ENCODE results near the gene LIPE.
"Not testable (repeated sequence)": the region's sequence is repeated elsewhere in the genome, so short reads cannot be mapped to it uniquely, and the experiment has no call there.

LIPE gene

DNA sequence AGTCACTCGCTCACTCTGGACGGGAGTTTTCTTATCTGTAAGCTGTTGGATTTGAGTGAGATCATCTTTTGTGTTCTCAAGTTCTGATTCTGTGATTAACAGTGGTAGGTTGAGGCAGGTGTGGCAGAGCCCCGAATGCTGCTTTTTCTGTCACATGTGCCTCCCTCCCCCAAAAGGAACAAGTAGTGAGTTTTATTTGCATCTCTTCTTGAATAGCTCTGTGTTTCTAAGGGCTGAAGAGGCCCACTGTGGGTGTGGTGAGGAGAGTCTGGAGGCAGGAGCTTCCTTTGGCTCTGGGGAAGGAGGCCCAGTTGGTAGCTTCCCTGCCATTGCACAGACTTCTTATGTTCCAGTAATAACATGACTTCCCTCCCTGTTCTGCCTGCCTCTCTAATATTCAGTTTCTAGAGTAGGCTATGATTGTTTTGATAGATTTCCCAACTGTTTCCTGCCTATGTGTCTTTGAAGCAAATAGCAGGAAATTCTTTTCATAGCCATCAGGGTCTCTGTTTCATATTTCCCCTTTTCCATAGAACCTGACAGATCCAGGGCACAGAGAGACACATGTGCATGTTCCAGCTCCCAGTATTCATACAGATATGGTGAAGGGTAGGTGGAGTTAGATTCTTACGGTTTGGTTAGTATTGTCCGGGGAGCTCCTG lies 39.5 kb upstream of the LIPE start:
- Histone ChIP-seq H3K9me2 (ENCODE audit: low read depth, low read length) (no peaks in the 10 kb centered on the region), H3F3A (ENCODE audit: insufficient read depth, low read length) (0 out of 2 replicates have a peak, but pooled peaks cover 3% of the 10 kb centered on the region), H3K4me1 (ENCODE audit: insufficient read depth, low read length, severe bottlenecking) (peaks cover 75% of the 10 kb centered on the region), H3K27ac (ENCODE audit: low read depth, low read length, poor library complexity, severe bottlenecking) (peak overlapping the region; percentile 99), H3K9ac (ENCODE audit: low read length) (peak overlapping the region; percentile 75), H3K4me2 (ENCODE audit: low read length) (peak overlapping the region; percentile 65), H3K27me3 (ENCODE audit: insufficient read depth, low read length) (no peaks in the 10 kb centered on the region), H3K79me2 (ENCODE audit: insufficient read depth, low read length) (no peaks in the 10 kb centered on the region), H2AFZ (ENCODE audit: low read length) (no peak overlapping the region), H3K9me3 (ENCODE audit: low read length) (no peaks in the 10 kb centered on the region), H3K4me3 (ENCODE audit: low read depth, low read length, poor library complexity, severe bottlenecking) (peak overlapping the region; percentile 18), H4K20me1 (ENCODE audit: insufficient read depth, low read length) (no peaks in the 10 kb centered on the region), H3K36me3 (ENCODE audit: insufficient read depth, low read length) (no peaks in the 10 kb centered on the region)
- TF ChIP-seq, protein P1, sequence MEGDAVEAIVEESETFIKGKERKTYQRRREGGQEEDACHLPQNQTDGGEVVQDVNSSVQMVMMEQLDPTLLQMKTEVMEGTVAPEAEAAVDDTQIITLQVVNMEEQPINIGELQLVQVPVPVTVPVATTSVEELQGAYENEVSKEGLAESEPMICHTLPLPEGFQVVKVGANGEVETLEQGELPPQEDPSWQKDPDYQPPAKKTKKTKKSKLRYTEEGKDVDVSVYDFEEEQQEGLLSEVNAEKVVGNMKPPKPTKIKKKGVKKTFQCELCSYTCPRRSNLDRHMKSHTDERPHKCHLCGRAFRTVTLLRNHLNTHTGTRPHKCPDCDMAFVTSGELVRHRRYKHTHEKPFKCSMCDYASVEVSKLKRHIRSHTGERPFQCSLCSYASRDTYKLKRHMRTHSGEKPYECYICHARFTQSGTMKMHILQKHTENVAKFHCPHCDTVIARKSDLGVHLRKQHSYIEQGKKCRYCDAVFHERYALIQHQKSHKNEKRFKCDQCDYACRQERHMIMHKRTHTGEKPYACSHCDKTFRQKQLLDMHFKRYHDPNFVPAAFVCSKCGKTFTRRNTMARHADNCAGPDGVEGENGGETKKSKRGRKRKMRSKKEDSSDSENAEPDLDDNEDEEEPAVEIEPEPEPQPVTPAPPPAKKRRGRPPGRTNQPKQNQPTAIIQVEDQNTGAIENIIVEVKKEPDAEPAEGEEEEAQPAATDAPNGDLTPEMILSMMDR (IDR thresholded peaks at IDR 0.05; ENCODE audit: low read length), result no peak
- TF ChIP-seq EZH2 (IDR thresholded peaks at IDR 0.05; ENCODE audit: borderline replicate concordance, low read length), result no peak

GRCh38 chr19:42465827-42466280 lies 38.7 kb upstream of the LIPE start:
- H4K20me1 ChIP-seq (ENCODE audit: insufficient read depth, low read length), result no peaks in the 10 kb centered on the region
- peak overlapping the region; percentile 75 for H3K9ac ChIP-seq (ENCODE audit: low read length)
- no peaks in the 10 kb centered on the region for H3K9me3 ChIP-seq (ENCODE audit: low read length)
- H3K4me1 ChIP-seq (ENCODE audit: insufficient read depth, low read length, severe bottlenecking), result peaks cover 73% of the 10 kb centered on the region
- H3K4me2 ChIP-seq (ENCODE audit: low read length), result peak overlapping the region; percentile 65
- 0 out of 2 replicates have a peak, but pooled peaks cover 3% of the 10 kb centered on the region for H3F3A ChIP-seq (ENCODE audit: insufficient read depth, low read length)
- no peak overlapping the region for H2AFZ ChIP-seq (ENCODE audit: low read length)
- H3K4me3 ChIP-seq (ENCODE audit: low read depth, low read length, poor library complexity, severe bottlenecking), result peak overlapping the region; percentile 18
- no peaks in the 10 kb centered on the region for H3K9me2 ChIP-seq (ENCODE audit: low read depth, low read length)
- no peaks in the 10 kb centered on the region for H3K27me3 ChIP-seq (ENCODE audit: insufficient read depth, low read length)
- H3K79me2 ChIP-seq (ENCODE audit: insufficient read depth, low read length), result no peaks in the 10 kb centered on the region
- no peaks in the 10 kb centered on the region for H3K36me3 ChIP-seq (ENCODE audit: insufficient read depth, low read length)
- H3K27ac ChIP-seq (ENCODE audit: low read depth, low read length, poor library complexity, severe bottlenecking), result peak overlapping the region; percentile 99
- TF ChIP-seq EZH2 (IDR thresholded peaks at IDR 0.05; ENCODE audit: borderline replicate concordance, low read length), result no peak
- TF ChIP-seq, protein P1 (IDR thresholded peaks at IDR 0.05; ENCODE audit: low read length), result peak; percentile 55

- Histone ChIP-seq H3F3A (ENCODE audit: insufficient read depth, low read length) (0 out of 2 replicates have a peak, but pooled peaks cover 3% of the 10 kb centered on the region), H3K9ac (ENCODE audit: low read length) (peak overlapping the region; percentile 11; the same call in 1 of the 2 replicates)
Measured at GRCh38 chr19:42461700-42462324, 34.6 kb upstream of the LIPE start.

GRCh38 chr19:42461231-42461630 lies 34.0 kb upstream of the LIPE start:
- peak overlapping the region; percentile 99 for H3K27ac ChIP-seq (ENCODE audit: low read depth, low read length, poor library complexity, severe bottlenecking)
- H2AFZ ChIP-seq (ENCODE audit: low read length); H3K79me2 ChIP-seq (ENCODE audit: insufficient read depth, low read length); H3K9me3 ChIP-seq (ENCODE audit: low read length); H3K9ac ChIP-seq (ENCODE audit: low read length); H3K36me3 ChIP-seq (ENCODE audit: insufficient read depth, low read length); H3F3A ChIP-seq (ENCODE audit: insufficient read depth, low read length); H3K4me3 ChIP-seq (ENCODE audit: low read depth, low read length, poor library complexity, severe bottlenecking); H3K27me3 ChIP-seq (ENCODE audit: insufficient read depth, low read length); H3K4me2 ChIP-seq (ENCODE audit: low read length); H3K9me2 ChIP-seq (ENCODE audit: low read depth, low read length); H4K20me1 ChIP-seq (ENCODE audit: insufficient read depth, low read length): not testable (repeated sequence)
- H3K4me1 ChIP-seq (ENCODE audit: insufficient read depth, low read length, severe bottlenecking), result peaks cover 43% of the 10 kb centered on the region

More at GRCh38 chr19:42461700-42462324, 34.6 kb upstream of the LIPE start:
- no peaks in the 10 kb centered on the region for H3K79me2 ChIP-seq (ENCODE audit: insufficient read depth, low read length)
- no peak for TF ChIP-seq EZH2 (IDR thresholded peaks at IDR 0.05; ENCODE audit: borderline replicate concordance, low read length)
- TF ChIP-seq, protein P1 (IDR thresholded peaks at IDR 0.05; ENCODE audit: low read length), result no peak
- H3K9me2 ChIP-seq (ENCODE audit: low read depth, low read length), result no peaks in the 10 kb centered on the region
- peaks cover 48% of the 10 kb centered on the region for H3K4me1 ChIP-seq (ENCODE audit: insufficient read depth, low read length, severe bottlenecking)
- no peak overlapping the region for H3K4me2 ChIP-seq (ENCODE audit: low read length)
- H3K4me3 ChIP-seq (ENCODE audit: low read depth, low read length, poor library complexity, severe bottlenecking), result no peak overlapping the region
- no peaks in the 10 kb centered on the region for H3K27me3 ChIP-seq (ENCODE audit: insufficient read depth, low read length)
- no peak overlapping the region for H2AFZ ChIP-seq (ENCODE audit: low read length)
- H3K9me3 ChIP-seq (ENCODE audit: low read length), result no peaks in the 10 kb centered on the region
- peak overlapping the region; percentile 99 for H3K27ac ChIP-seq (ENCODE audit: low read depth, low read length, poor library complexity, severe bottlenecking)
- no peaks in the 10 kb centered on the region for H3K36me3 ChIP-seq (ENCODE audit: insufficient read depth, low read length)
- H4K20me1 ChIP-seq (ENCODE audit: insufficient read depth, low read length), result no peaks in the 10 kb centered on the region

All from OCI-LY1 (cell line).